ENCODE measurements around the gene IFIT1.
"Not testable (repeated sequence)": the region's sequence is repeated elsewhere in the genome, so short reads cannot be mapped to it uniquely, and the experiment has no call there.

GRCh38 chr10:89411135-89411534 lies 18.7 kb downstream of the IFIT1 start:
- TF ChIP-seq JUN (IDR thresholded peaks at IDR 0.05; ENCODE audit: borderline replicate concordance, low read depth, low read length); JUN (CRISPR knock-in tag; IDR thresholded peaks at IDR 0.05; ENCODE audit: borderline replicate concordance); CTCF (IDR thresholded peaks at IDR 0.05 in 2 of 3, conservative IDR thresholded peaks at IDR 0.05 in 1 of 3; ENCODE audit: insufficient read depth in 2 of 3, low read depth in 1 of 3, low read length in 3 of 3); NFE2L1 (tag; IDR thresholded peaks at IDR 0.05; ENCODE audit: borderline replicate concordance, low read depth); SRSF7 (optimal IDR thresholded peaks at IDR 0.05; ENCODE audit: low read depth, low read length); ZNF175 (CRISPR knock-in tag; IDR thresholded peaks at IDR 0.05; ENCODE audit: low read depth); HMG20B (CRISPR knock-in tag; IDR thresholded peaks at IDR 0.05); TEAD4 (IDR thresholded peaks at IDR 0.05; ENCODE audit: low read length); TEAD4 (CRISPR knock-in tag; IDR thresholded peaks at IDR 0.05; ENCODE audit: borderline replicate concordance); POLR2AphosphoS2 (IDR thresholded peaks at IDR 0.05; ENCODE audit: low read length): not testable (repeated sequence)
